Panc1 (cell line): ENCODE data around the gene KCNIP3. TPM values are rescaled to one million over a fixed set of nuclear protein-coding genes. Genes with fewer than 3 reads are reported as not detected.

Experiments
- ATAC-seq: fragments of 200-7000 bp; cut with Tn5 transposase; 2 replicates; pipeline ENCODE4 v1.9.1; 2020; ENCODE audit warnings: mild to moderate bottlenecking, moderate library complexity
- BruUV-seq: library from RNA; stranded (reverse); fragments of 400-500 nt; replicated peaks from 2 replicates; lab custom pipeline; 2021; lab: Mats Ljungman, UMichigan
- CTCF ChIA-PET: fragments of 300-600 bp; sonication (Branson Sonifier 250); formaldehyde crosslinking; loops from one replicate; lab custom pipeline; 2022; ENCODE audit warnings: antibody characterized with exemption; lab: Charles Lee
- POLR2A ChIA-PET: fragments of 300-600 bp; sonication (Branson Sonifier 250); formaldehyde crosslinking; loops from one replicate; lab custom pipeline; 2022; ENCODE audit warnings: antibody characterized with exemption; lab: Charles Lee
- DNase-seq: peaks from one replicate; pipeline ENCODE4 v3.0.0-alpha.2; 2010; ENCODE audit warnings: low read depth, low spot score
- H3K27ac ChIP-seq: 2 replicates; pipeline ENCODE4 v1.5.1; 2011; ENCODE audit warnings: mild to moderate bottlenecking, low read length, inconsistent platforms
- H3K27me3 ChIP-seq: fragments of 200-500 bp; sonication (Bioruptor generic); 2 replicates; pipeline ENCODE4 v1.6.0; 2014; ENCODE audit warnings: low read length, inconsistent platforms; ENCODE audit not compliant: control insufficient read depth, insufficient read depth
- H3K36me3 ChIP-seq: fragments of 200-500 bp; sonication (Bioruptor generic); 2 replicates; pipeline ENCODE4 v1.5.1; 2014; ENCODE audit warnings: inconsistent platforms, mild to moderate bottlenecking, low read length, moderate library complexity; ENCODE audit not compliant: control insufficient read depth, insufficient read depth
- H3K4me1 ChIP-seq: 2 replicates; pipeline ENCODE4 v1.5.1; 2011; ENCODE audit warnings: inconsistent platforms, mild to moderate bottlenecking, low read length, moderate library complexity; ENCODE audit not compliant: control insufficient read depth, insufficient read depth
- H3K4me3 ChIP-seq, 2 experiments: 2 replicates each; pipeline ENCODE4 v1.5.1; 2011 to 2012; ENCODE audit warnings: low read depth in 2 of 2, low read length in 2 of 2, mild to moderate bottlenecking in 2 of 2, inconsistent platforms in 1 of 2, moderate library complexity in 1 of 2
- H3K9me3 ChIP-seq: fragments of 200-500 bp; sonication (Bioruptor generic); 2 replicates; pipeline ENCODE4 v1.5.1; 2014; ENCODE audit warnings: low read depth, mild to moderate bottlenecking, inconsistent platforms, low read length, moderate library complexity; ENCODE audit not compliant: control insufficient read depth, insufficient read depth
- POLR2AphosphoS5 ChIP-seq: IDR thresholded peaks from 2 replicates; pipeline ENCODE4 v1.6.1; 2012; ENCODE audit warnings: mild to moderate bottlenecking, low read depth, low read length, moderate library complexity
- SIN3A ChIP-seq: IDR thresholded peaks from 2 replicates; pipeline ENCODE4 v1.6.1; 2012; ENCODE audit warnings: low read depth, mild to moderate bottlenecking, low read length, moderate library complexity, borderline replicate concordance; ENCODE audit not compliant: insufficient read depth
- TCF7L2 ChIP-seq: IDR thresholded peaks from 2 replicates; pipeline ENCODE4 v1.6.1; 2011; ENCODE audit warnings: mild to moderate bottlenecking, low read depth, low read length, inconsistent platforms
- in situ Hi-C: cut with HindIII; loops from 2 replicates; pipeline ENCODE4 v1.10.0; 2016; ENCODE audit warnings: low sequenced_read_pairs, low pct_unique_long_range_greater_than_20kb
- intact Hi-C: fragments of 100-400 bp; cut with micrococcal nuclease; formaldehyde crosslinking; loops from one replicate; pipeline ENCODE4 v1.10.0; 2022; ENCODE audit not compliant: unreplicated experiment
- total RNA-seq: library from RNA; stranded (reverse); gene quantifications from one replicate; pipeline ENCODE4 v1.2.1, GENCODE V29; 2021; ENCODE audit not compliant: unreplicated experiment
- TF ChIP-seq, protein P1 (sequence below), 2 experiments: IDR thresholded peaks; 2 replicates each; pipeline ENCODE4 v1.6.1; 2011 to 2012; ENCODE audit warnings: low read depth in 2 of 2, control low read depth in 1 of 2, low read length in 1 of 2, mild to moderate bottlenecking in 1 of 2, moderate library complexity in 1 of 2; ENCODE audit not compliant: insufficient read depth in 1 of 2
- TF ChIP-seq, protein P2 (sequence below): fragments of 450-650 bp; IDR thresholded peaks from 2 replicates; pipeline ENCODE4 v1.5.1; 2017; ENCODE audit warnings: mild to moderate bottlenecking

KCNIP3 gene
- total RNA-seq, 1 experiment from 2014 or later = 17.5 TPM

DNA sequence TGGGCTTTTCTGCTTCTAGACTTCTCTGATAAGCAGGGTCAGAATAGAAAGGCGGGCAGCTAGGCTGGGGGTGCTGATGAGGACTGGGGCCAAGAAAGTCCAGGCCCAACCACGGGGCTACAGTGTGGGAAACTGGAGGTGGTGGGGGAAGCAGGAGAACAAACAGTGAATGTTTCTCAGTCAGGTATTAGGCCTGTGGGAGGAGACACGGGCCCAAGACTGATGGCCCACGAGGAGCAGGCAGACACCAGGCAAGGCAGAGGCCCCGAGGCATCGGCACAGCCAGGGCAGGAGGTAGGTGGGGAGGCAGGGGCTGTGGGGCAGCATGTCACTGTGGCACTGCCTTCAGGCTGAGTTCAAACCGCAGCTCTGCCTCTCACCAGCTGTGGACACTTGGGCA, 40.7 kb downstream of the KCNIP3 start:
- BruUV-seq = no TSS peak
- CTCF ChIA-PET = no interaction called here
- in situ Hi-C loops (no loop called here), intact Hi-C loops (no loop called here)
- POLR2A ChIA-PET = no interaction called here
- ATAC-seq = no peak
- Histone ChIP-seq H3K27ac (no peak overlapping the region), H3K4me3 (no peak overlapping the region), H3K4me1 (peaks cover 17% of the 10 kb centered on the region), H3K27me3 (no peaks in the 10 kb centered on the region), H3K9me3 (no peaks in the 10 kb centered on the region), H3K36me3 (no peaks in the 10 kb centered on the region)
- no peak for DNase-seq
- no peak for TF ChIP-seq TCF7L2
- TF ChIP-seq, protein P1, sequence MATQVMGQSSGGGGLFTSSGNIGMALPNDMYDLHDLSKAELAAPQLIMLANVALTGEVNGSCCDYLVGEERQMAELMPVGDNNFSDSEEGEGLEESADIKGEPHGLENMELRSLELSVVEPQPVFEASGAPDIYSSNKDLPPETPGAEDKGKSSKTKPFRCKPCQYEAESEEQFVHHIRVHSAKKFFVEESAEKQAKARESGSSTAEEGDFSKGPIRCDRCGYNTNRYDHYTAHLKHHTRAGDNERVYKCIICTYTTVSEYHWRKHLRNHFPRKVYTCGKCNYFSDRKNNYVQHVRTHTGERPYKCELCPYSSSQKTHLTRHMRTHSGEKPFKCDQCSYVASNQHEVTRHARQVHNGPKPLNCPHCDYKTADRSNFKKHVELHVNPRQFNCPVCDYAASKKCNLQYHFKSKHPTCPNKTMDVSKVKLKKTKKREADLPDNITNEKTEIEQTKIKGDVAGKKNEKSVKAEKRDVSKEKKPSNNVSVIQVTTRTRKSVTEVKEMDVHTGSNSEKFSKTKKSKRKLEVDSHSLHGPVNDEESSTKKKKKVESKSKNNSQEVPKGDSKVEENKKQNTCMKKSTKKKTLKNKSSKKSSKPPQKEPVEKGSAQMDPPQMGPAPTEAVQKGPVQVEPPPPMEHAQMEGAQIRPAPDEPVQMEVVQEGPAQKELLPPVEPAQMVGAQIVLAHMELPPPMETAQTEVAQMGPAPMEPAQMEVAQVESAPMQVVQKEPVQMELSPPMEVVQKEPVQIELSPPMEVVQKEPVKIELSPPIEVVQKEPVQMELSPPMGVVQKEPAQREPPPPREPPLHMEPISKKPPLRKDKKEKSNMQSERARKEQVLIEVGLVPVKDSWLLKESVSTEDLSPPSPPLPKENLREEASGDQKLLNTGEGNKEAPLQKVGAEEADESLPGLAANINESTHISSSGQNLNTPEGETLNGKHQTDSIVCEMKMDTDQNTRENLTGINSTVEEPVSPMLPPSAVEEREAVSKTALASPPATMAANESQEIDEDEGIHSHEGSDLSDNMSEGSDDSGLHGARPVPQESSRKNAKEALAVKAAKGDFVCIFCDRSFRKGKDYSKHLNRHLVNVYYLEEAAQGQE (IDR thresholded peaks at IDR 0.05; ENCODE audit: insufficient read depth in 1 of 2, low read depth in 2 of 2, low read length in 1 of 2) = no peak
- TF ChIP-seq SIN3A = no peak

DNA sequence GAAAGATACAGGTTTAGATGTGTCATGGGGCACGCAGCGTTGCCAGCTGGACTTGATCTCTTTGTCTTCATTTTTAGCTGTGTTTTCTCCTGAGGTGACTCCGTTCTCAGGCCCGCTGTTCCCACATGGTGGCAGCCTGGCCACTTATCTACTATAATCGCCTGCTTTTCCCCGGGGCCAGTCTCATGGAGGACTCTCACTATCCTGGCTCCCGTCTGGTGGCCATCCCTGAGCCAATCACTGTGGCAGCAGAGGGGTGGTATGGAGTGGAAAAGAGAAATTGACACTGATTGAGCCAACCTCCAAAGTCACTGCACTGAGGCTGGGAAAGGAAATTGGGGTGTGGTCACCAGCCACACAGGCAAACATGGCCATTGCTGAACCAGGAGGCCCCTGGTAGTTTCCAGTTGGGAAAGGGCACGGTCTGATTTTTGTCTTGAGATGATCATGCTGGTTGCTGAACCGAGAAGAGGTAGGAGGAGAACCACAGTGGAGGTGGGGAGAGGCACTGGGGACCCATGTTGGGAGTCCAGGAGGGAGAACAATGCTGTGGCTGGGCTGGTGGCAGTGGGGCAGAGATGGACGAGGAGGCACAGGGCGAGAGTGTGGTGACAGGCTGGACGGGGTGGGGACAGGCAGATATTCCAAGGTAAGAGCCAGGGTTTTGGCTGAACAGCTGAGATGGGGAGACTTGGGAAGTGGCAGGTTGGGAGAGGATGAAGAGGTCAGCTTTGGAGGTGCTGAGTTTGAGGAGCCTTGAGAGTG, 45.6 kb downstream of the KCNIP3 start:
- no peaks in the 10 kb centered on the region for H3K9me3 ChIP-seq
- no peaks in the 10 kb centered on the region for H3K27me3 ChIP-seq
- DNase-seq = no peak
- no peak overlapping the region for H3K4me3 ChIP-seq
- peaks cover 14% of the 10 kb centered on the region for H3K4me1 ChIP-seq
- no peak for ATAC-seq
- ChIA-PET POLR2A (no interaction called here), CTCF (no interaction called here)
- TF ChIP-seq, protein P2, sequence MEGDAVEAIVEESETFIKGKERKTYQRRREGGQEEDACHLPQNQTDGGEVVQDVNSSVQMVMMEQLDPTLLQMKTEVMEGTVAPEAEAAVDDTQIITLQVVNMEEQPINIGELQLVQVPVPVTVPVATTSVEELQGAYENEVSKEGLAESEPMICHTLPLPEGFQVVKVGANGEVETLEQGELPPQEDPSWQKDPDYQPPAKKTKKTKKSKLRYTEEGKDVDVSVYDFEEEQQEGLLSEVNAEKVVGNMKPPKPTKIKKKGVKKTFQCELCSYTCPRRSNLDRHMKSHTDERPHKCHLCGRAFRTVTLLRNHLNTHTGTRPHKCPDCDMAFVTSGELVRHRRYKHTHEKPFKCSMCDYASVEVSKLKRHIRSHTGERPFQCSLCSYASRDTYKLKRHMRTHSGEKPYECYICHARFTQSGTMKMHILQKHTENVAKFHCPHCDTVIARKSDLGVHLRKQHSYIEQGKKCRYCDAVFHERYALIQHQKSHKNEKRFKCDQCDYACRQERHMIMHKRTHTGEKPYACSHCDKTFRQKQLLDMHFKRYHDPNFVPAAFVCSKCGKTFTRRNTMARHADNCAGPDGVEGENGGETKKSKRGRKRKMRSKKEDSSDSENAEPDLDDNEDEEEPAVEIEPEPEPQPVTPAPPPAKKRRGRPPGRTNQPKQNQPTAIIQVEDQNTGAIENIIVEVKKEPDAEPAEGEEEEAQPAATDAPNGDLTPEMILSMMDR = no peak
- no peak for TF ChIP-seq SIN3A
- TF ChIP-seq POLR2AphosphoS5 = no peak
- no TSS peak for BruUV-seq
- H3K27ac ChIP-seq = 0 out of 2 replicates have a peak overlapping the region, but pooled peaks have one; percentile 25
- no peaks in the 10 kb centered on the region for H3K36me3 ChIP-seq
- intact Hi-C loops = no loop called here
- in situ Hi-C loops = no loop called here
